Astrocyte (in vitro differentiated cells and primary cell): ENCODE measurements around the gene CAPN5.

Experiments used
- CTCF ChIP-seq: IDR thresholded peaks from 2 replicates; pipeline ENCODE4 v1.5.1; 2011; ENCODE audit warnings: low read depth, mild to moderate bottlenecking, inconsistent platforms, low read length, moderate library complexity; ENCODE audit not compliant: insufficient read depth
- EZH2 ChIP-seq: IDR thresholded peaks from 2 replicates; pipeline ENCODE4 v1.6.1; 2012; ENCODE audit warnings: mild to moderate bottlenecking, low read length, inconsistent platforms; ENCODE audit not compliant: insufficient read depth

DNA sequence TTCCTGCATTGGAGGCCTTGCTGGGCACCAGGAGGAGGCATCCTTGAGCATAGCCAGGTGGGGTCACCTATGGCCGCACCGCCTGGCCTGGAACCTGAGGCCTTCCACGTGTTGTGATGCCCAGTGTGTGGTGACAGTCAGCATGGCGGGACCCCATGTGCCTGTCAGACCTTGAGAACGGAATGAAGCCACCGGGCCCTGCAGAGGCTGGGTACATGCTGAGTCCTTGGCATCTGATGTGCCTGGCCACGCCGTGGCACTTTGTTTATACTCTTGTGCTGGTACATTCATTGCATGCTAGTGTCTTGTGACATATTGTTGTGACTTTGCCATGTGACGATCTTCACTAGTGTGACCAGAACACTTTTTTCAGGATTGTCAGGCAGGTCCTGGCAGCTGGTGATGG lies 52.8 kb downstream of the CAPN5 start:
- TF ChIP-seq CTCF = no peak
- TF ChIP-seq EZH2 = no peak
